Neural progenitor cell (in vitro differentiated cells): Measurements from ENCODE around the gene UGT2A1.
"Not testable (repeated sequence)": the region's sequence is repeated elsewhere in the genome, so short reads cannot be mapped to it uniquely, and the experiment has no call there.

Experiments
- EZH2 ChIP-seq: fragments of 200-600 bp; sonication (generic); IDR thresholded peaks from 2 replicates; pipeline ENCODE4 v1.6.1; 2017; ENCODE audit warnings: antibody characterized with exemption, mild to moderate bottlenecking, moderate library complexity
- EZH2phosphoT487 ChIP-seq: fragments of 200-600 bp; sonication (generic); IDR thresholded peaks from 2 replicates; pipeline ENCODE4 v1.6.1; 2017; ENCODE audit warnings: antibody characterized with exemption
- TF ChIP-seq, protein P1 (sequence below): fragments of 200-600 bp; sonication (generic); IDR thresholded peaks from 2 replicates; pipeline ENCODE4 v1.5.1; 2017; ENCODE audit warnings: antibody characterized with exemption, mild to moderate bottlenecking

DNA sequence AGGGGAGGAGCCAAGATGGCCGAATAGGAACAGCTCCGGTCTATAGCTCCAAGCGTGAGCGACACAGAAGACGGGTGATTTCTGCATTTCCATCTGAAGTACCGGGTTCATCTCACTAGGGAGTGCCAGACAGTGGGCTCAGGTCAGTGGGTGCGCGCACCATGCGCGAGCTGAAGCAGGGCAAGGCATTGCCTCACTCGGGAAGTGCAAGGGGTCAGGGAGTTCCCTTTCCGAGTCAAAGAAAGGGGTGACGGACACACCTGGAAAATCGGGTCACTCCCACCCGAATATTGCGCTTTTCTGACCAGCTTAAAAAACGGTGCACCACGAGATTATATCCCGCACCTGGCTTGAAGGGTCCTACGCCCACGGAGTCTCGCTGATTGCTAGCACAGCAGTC, 11.0 kb upstream of the UGT2A1 start:
- TF ChIP-seq, protein P1, sequence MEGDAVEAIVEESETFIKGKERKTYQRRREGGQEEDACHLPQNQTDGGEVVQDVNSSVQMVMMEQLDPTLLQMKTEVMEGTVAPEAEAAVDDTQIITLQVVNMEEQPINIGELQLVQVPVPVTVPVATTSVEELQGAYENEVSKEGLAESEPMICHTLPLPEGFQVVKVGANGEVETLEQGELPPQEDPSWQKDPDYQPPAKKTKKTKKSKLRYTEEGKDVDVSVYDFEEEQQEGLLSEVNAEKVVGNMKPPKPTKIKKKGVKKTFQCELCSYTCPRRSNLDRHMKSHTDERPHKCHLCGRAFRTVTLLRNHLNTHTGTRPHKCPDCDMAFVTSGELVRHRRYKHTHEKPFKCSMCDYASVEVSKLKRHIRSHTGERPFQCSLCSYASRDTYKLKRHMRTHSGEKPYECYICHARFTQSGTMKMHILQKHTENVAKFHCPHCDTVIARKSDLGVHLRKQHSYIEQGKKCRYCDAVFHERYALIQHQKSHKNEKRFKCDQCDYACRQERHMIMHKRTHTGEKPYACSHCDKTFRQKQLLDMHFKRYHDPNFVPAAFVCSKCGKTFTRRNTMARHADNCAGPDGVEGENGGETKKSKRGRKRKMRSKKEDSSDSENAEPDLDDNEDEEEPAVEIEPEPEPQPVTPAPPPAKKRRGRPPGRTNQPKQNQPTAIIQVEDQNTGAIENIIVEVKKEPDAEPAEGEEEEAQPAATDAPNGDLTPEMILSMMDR: not testable (repeated sequence)
- TF ChIP-seq EZH2, EZH2phosphoT487: not testable (repeated sequence)
